Measurements from ENCODE around the gene C4orf50. TPM values are rescaled to one million over a fixed set of nuclear protein-coding genes. Genes with fewer than 3 reads are reported as not detected.

The C4orf50 gene
- total RNA-seq, 1 donor from 2014 or later = not detected

DNA sequence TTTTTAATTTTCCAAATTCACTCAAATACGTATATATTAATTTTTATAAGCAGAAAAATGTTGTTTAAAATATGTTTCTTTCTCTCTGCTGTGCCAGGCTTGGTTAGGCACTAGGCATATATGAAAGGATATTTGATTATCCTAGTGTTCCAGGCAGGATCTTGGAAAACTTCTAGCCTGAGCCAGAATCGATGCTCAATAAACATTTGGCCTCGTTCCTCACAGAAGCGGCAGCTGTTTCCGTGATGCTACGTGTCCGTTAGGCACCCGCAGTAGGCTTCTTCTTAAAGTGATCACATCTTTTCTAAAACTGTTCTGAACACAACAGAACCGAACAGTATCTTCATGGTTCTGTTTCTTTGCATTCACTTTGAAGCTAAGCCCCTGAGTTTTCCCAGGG is 75.3 kb downstream of the C4orf50 start:
- no peak for DNase-seq (ENCODE audit: low read depth)
- no peak overlapping the region for H3K4me3 ChIP-seq (ENCODE audit: low read depth, low read length)
- TF ChIP-seq, protein P1, sequence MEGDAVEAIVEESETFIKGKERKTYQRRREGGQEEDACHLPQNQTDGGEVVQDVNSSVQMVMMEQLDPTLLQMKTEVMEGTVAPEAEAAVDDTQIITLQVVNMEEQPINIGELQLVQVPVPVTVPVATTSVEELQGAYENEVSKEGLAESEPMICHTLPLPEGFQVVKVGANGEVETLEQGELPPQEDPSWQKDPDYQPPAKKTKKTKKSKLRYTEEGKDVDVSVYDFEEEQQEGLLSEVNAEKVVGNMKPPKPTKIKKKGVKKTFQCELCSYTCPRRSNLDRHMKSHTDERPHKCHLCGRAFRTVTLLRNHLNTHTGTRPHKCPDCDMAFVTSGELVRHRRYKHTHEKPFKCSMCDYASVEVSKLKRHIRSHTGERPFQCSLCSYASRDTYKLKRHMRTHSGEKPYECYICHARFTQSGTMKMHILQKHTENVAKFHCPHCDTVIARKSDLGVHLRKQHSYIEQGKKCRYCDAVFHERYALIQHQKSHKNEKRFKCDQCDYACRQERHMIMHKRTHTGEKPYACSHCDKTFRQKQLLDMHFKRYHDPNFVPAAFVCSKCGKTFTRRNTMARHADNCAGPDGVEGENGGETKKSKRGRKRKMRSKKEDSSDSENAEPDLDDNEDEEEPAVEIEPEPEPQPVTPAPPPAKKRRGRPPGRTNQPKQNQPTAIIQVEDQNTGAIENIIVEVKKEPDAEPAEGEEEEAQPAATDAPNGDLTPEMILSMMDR (conservative IDR thresholded peaks at IDR 0.05; ENCODE audit: low read depth, low read length) = no peak

DNA sequence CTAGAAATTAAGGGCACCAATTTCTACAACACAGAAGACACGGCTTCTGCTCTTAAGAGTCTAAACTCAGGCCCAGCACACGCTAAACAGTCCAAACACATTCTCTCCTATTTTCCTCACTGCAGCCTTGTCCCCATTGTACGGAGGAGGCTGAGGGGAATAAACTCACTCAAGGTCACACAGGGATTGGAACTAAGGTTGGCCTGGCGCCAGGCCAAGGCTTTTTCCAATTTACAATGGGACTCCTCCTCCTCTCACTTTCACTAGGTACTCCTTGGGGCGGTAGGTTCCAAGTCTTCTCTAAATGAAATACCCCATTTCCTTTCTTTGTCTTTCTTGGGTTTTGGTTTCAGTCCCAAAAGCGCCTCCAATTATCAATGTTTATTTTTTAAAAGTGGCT is 76.6 kb downstream of the C4orf50 start:
- no peak overlapping the region for H3K4me3 ChIP-seq (ENCODE audit: low read depth, low read length)
- TF ChIP-seq, protein P1 (conservative IDR thresholded peaks at IDR 0.05; ENCODE audit: low read depth, low read length) = no peak
- DNase-seq (ENCODE audit: low read depth) = no peak

DNA sequence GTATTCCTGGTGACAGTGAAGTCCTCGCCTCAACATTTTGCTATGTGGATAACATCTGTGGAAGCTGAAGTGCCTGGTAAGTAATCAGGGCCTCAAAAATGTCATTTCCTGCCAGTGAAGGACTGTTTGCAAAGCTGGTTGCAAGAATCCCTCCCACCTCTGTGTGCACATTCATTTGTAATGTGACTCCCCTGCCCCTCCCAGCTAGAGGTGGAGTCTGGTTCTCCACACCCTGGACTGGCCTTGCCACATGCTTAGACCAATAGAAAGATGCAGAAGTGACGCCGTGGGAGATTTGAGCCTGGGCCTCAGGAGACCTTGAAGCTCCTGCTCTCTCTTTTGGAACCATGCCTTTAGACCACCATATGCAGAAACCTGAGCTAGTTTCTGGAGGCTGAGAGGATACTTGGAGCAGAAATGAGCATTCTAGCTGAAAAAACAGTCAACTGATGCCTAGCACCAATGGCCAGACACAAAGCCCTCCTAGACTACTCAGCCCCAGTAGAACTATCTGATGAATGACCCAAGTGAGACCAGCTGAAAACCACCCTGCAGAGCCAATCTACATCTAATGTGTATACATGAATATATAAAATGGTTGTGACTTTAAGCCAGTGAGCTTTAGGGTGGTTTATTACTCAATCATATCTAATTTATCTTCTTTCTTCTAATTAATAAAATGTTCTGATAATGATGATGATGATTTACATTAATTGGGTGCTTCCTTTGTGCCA is 77.6 kb downstream of the C4orf50 start:
- no peak for DNase-seq (ENCODE audit: low read depth)
- H3K4me3 ChIP-seq (ENCODE audit: low read depth, low read length) = no peak overlapping the region

DNA sequence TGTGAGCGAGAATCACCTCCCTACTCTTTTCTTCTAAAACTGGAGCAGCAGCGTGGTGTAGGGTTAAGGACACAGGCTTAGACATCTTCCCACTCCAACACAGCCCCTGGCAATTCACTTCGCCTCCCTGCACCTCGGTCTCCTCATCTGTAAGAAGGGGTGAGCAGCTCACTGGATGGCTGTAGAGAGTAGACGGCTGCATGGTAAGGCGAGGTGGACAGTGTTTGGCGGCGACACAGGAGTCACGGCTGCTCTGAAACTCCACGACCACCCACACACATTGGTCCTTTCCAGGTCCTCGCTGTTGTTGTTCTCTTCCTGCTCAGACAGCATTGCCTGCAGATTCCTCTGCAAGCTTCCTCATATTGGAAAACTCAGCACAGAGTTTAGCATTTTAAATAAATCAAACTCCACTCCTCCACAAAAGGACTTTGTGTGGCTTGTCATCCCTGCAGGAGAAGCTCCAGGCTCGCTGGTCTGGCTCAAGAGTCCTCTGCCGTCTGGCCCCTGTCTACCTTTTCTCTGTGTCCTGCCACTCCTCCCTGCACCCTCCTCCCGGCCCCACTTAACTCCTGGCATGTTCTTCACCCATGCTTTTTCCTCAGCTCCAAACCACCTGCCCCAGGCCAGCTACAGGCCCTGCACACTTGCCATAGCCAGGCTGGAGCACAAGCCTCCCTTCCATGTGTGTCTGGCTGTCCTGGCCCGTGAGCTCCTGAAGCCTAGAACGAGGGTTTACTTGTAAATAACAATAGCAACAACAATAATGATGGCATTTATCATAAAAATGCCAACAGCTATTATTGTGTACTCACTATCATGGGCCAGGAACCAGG is 84.0 kb downstream of the C4orf50 start:
- TF ChIP-seq, protein P1 (conservative IDR thresholded peaks at IDR 0.05; ENCODE audit: low read depth, low read length) = no peak
- no peak for DNase-seq (ENCODE audit: low read depth)
- H3K4me3 ChIP-seq (ENCODE audit: low read depth, low read length) = no peak overlapping the region

More for the DNA sequence above, 77.6 kb downstream of the C4orf50 start:
- TF ChIP-seq, protein P1 (conservative IDR thresholded peaks at IDR 0.05; ENCODE audit: low read depth, low read length) = no peak

DNA sequence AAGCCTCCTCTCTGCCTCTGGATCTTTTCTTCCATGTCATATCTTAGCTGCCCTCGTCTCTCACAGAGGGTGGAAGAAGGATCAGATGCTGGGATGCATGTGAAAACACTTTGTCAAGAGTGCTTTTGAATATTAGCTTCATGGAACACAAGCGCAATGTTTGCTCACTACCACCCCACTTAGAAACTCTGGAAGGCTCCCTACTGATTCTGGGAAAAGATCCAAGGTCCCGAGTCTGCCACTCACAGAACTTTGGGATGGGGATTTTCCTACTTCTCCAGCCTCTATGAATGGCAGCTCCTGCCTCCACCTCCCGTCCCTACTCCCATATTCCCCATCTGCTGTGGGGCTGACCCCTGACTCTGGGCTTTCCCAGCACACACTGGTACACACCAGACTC is 85.1 kb downstream of the C4orf50 start:
- TF ChIP-seq, protein P1 (conservative IDR thresholded peaks at IDR 0.05; ENCODE audit: low read depth, low read length) = no peak

DNA sequence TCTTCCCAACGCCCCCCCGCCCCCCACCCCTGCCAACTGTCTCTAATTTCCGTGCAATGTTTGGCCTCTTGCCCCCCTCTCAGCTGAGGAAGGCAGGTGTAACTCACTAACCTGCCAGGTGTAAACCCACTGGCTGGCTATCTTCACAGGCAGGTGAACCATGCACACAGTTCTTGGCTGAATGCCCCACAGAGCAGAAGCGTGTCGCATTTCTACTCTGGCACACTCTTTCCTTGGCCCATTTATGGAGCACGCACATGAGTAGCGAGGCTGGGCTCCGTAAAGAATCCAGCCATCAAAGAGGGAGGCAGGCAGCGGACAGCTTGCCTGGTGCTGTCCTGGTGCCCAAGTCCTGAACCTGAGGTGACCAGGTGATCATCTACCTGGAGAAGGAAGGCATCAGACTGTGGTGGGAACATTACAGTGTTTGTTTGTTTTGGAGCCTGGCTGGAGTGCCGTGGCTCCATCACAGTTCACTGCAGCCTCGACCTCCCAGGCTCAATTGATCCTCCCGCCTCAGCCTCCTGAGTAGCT is 86.1 kb downstream of the C4orf50 start:
- TF ChIP-seq, protein P1 (conservative IDR thresholded peaks at IDR 0.05; ENCODE audit: low read depth, low read length) = no peak

More for the DNA sequence above, 85.1 kb downstream of the C4orf50 start:
- H3K4me3 ChIP-seq (ENCODE audit: low read depth, low read length) = no peak overlapping the region
- no peak for DNase-seq (ENCODE audit: low read depth)

More for the DNA sequence above, 86.1 kb downstream of the C4orf50 start:
- no peak overlapping the region for H3K4me3 ChIP-seq (ENCODE audit: low read depth, low read length)
- DNase-seq (ENCODE audit: low read depth) = no peak
